Uterus (tissue), 4 donors: ENCODE data around the gene PRKCD. TPM values are rescaled to one million over a fixed set of nuclear protein-coding genes. Genes with fewer than 3 reads are reported as not detected.

ENCODE experiments used
- DNase-seq, 2 donors: peaks; one replicate each; pipeline ENCODE4 v3.0.0-alpha.2; 2019 to 2020
- H3K27ac ChIP-seq, 2 donors: fragments of 200-600 bp; sonication (generic); 1 replicate in 1 of 2; 2 replicates in 1 of 2; pipeline ENCODE4 v1.5.1; 2016 to 2018
- H3K27me3 ChIP-seq, 2 donors: fragments of 200-600 bp; sonication (generic); one replicate each; pipeline ENCODE4 v1.5.1; 2018 to 2019; ENCODE audit warnings: control low read depth in 1 of 2
- H3K36me3 ChIP-seq, 2 donors: fragments of 200-600 bp; sonication (generic); one replicate each; pipeline ENCODE4 v1.5.1; 2019; ENCODE audit warnings: control low read depth in 1 of 2
- H3K4me1 ChIP-seq, 2 donors: fragments of 200-600 bp; sonication (generic); one replicate each; pipeline ENCODE4 v1.5.1; 2018 to 2019; ENCODE audit warnings: control low read depth in 1 of 2
- H3K4me3 ChIP-seq, 2 donors: fragments of 200-600 bp; sonication (generic); 1 replicate in 1 of 2; 2 replicates in 1 of 2; pipeline ENCODE4 v1.5.1; 2018 to 2019; ENCODE audit warnings: mild to moderate bottlenecking in 1 of 2
- H3K9me3 ChIP-seq, 2 donors: fragments of 200-600 bp; sonication (generic); one replicate each; pipeline ENCODE4 v1.5.1; 2019; ENCODE audit warnings: control low read depth in 1 of 2
- CTCF ChIP-seq, 4 experiments: fragments of 200-600 bp in 2 of 4; fragments of 450-650 bp in 2 of 4; sonication (generic) in 2 of 4; IDR thresholded peaks; one replicate each; pipeline ENCODE4 v1.5.1; 2016 to 2019; ENCODE audit warnings: antibody characterized with exemption in 4 of 4, mild to moderate bottlenecking in 2 of 4, moderate library complexity in 1 of 4
- POLR2A ChIP-seq, 2 donors: fragments of 450-650 bp; IDR thresholded peaks; one replicate each; pipeline ENCODE4 v1.6.1; 2016; ENCODE audit warnings: antibody characterized with exemption in 2 of 2, mild to moderate bottlenecking in 1 of 2, moderate library complexity in 1 of 2
- intact Hi-C: fragments of 100-400 bp; cut with DNase I; formaldehyde crosslinking; loops from one replicate; pipeline ENCODE4 v1.15.1; 2023; ENCODE audit warnings: low total_unique reads
- total RNA-seq, 4 donors: library from RNA; depleted of rRNA in 3 of 4; stranded (reverse); fragments of >200 nt in 3 of 4; gene quantifications; one replicate each; pipeline versions ENCODE4 v1.1.0 to v1.2.4, GENCODE V29; 2014 to 2023
- donor health status: DM: yes; HTN: yes; CAD: no.

Gene PRKCD
- total RNA-seq, 4 donors from 2014 or later = under 0.01 to 16.8 (median 12.6) TPM

GRCh38 chr3:53224026-53224425 is 63.0 kb downstream of the PRKCD start:
- no peak for TF ChIP-seq POLR2A (IDR thresholded peaks at IDR 0.05)
- TF ChIP-seq CTCF (IDR thresholded peaks at IDR 0.05) = no peak
- Histone ChIP-seq H3K9me3 (no peaks in the 10 kb centered on the region), H3K4me1 (no peaks in the 10 kb centered on the region), H3K27ac (no peak overlapping the region), H3K36me3 (no peaks in the 10 kb centered on the region), H3K27me3 (no peaks in the 10 kb centered on the region), H3K4me3 (no peak overlapping the region)
- intact Hi-C loops = no loop called here
- no peak for DNase-seq

DNA sequence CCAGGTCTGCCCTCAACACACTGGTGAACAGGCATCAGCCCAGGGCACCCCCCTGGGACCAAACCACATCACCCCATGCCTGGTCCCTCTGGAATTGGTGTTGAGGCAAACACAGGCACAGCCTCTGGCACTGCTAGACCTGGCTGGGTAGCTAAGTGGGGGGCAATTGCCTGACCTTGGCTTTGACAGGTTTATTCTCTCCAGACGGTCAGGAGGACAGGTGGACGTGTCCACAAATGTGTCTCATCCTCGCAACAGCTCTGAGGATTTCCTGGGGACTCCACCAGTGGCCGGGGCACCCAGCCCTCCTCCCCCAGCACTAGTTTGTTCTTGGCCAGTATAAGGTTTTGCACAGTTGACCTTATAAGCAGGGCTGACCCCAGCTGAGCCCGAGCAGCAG is 63.5 kb downstream of the PRKCD start:
- no peak overlapping the region for H3K27ac ChIP-seq
- no peaks in the 10 kb centered on the region for H3K27me3 ChIP-seq
- no peaks in the 10 kb centered on the region for H3K9me3 ChIP-seq
- no peaks in the 10 kb centered on the region for H3K4me1 ChIP-seq
- DNase-seq = no peak
- no peaks in the 10 kb centered on the region for H3K36me3 ChIP-seq
- no peak overlapping the region for H3K4me3 ChIP-seq
- intact Hi-C loops = no loop called here
- TF ChIP-seq POLR2A (IDR thresholded peaks at IDR 0.05) = no peak

DNA sequence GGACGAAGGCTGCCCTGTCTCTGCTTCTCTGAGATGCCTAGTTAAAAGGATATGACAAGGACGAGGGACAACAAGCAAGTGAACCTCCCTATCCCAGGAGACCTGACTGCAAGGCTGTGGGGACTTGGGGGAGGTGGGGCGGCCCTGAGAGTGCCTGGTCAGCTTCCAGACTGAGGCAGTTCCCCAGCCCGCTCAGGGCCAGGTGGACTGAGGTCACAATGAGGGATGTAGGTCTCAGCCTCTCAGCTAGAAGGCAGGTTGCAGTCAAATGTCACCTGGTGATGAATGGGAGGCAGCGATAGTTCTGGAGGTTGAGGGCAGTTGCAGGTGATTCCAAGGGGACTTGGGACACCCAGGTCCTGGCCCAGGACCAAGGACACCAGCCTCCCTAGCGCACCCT is 64.2 kb downstream of the PRKCD start:
- Histone ChIP-seq H3K36me3 (no peaks in the 10 kb centered on the region), H3K27ac (no peak overlapping the region)

GRCh38 chr3:53225651-53226050 is 64.6 kb downstream of the PRKCD start:
- Histone ChIP-seq H3K4me3 (no peak overlapping the region), H3K36me3 (no peaks in the 10 kb centered on the region), H3K27me3 (no peaks in the 10 kb centered on the region), H3K9me3 (no peaks in the 10 kb centered on the region), H3K4me1 (no peaks in the 10 kb centered on the region), H3K27ac (no peak overlapping the region)
- TF ChIP-seq POLR2A (IDR thresholded peaks at IDR 0.05) (no peak), CTCF (IDR thresholded peaks at IDR 0.05) (no peak)
- no peak for DNase-seq
- intact Hi-C loops = no loop called here

More for the DNA sequence above, 64.2 kb downstream of the PRKCD start:
- TF ChIP-seq POLR2A (IDR thresholded peaks at IDR 0.05) (no peak), CTCF (IDR thresholded peaks at IDR 0.05) (no peak)
- Histone ChIP-seq H3K27me3 (no peaks in the 10 kb centered on the region), H3K9me3 (no peaks in the 10 kb centered on the region), H3K4me3 (no peak overlapping the region), H3K4me1 (no peaks in the 10 kb centered on the region)
- DNase-seq = no peak
- intact Hi-C loops = no loop called here

DNA sequence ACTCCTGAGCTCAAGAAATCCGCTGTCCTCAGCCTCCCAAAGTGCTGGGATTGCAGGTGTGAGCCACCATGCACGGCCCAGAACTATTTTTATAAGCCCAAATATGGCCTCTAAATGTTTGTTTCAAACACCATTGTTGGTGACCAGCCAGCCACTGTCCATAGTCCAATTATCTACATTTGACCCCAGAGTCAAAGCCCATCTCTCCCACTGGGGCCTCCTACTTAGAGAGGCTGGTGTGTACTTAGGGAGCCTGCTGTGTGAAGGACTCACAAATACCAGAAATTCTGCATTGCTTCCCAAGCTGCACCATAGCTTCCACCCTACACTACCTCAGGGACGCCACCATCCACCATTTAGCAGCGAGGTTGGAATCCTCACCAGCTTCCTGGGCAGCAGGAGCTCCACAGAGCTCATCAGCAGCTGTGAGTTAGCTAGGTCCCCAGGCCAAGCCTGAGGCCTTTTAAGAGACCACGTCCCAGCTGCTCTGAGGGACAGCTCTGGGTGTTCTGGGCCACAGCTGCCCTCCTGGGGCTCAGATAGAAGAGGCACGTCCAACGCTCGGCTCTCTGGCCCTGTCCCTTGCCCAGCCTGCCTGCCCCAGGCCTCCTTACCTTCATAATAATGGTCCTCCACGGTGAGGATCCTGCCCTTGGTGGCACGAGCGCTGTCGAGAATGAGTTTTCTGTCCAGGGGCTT is 65.3 kb downstream of the PRKCD start:
- Histone ChIP-seq H3K27ac (no peak overlapping the region), H3K4me3 (no peak overlapping the region), H3K27me3 (no peaks in the 10 kb centered on the region), H3K9me3 (no peaks in the 10 kb centered on the region), H3K4me1 (no peaks in the 10 kb centered on the region), H3K36me3 (no peaks in the 10 kb centered on the region)
- DNase-seq = no peak
- TF ChIP-seq POLR2A (IDR thresholded peaks at IDR 0.05) (no peak), CTCF (IDR thresholded peaks at IDR 0.05) (no peak)
- intact Hi-C loops = no loop called here
